IMR-90 (cell line): ENCODE data around the gene CLBA1. TPM values are rescaled to one million over a fixed set of nuclear protein-coding genes. Genes with fewer than 3 reads are reported as not detected.
A peak's percentile ranks its signal among the peaks of the same experiment; 100 is the strongest.

Experiments
- ATAC-seq: fragments of 200-7000 bp; cut with Tn5 transposase; 2 replicates; pipeline ENCODE4 v1.9.1; 2020; ENCODE audit warnings: low read depth, mild to moderate bottlenecking, moderate library complexity
- BruUV-seq: library from RNA; stranded (reverse); fragments of 400-500 nt; replicated peaks from 2 replicates; lab custom pipeline; 2021; lab: Mats Ljungman, UMichigan
- CTCF ChIA-PET: fragments of 300-600 bp; formaldehyde crosslinking; extraction: SDS; loops from one replicate; lab custom pipeline; 2021; ENCODE audit warnings: antibody characterized with exemption; lab: Yijun Ruan, JAX
- POLR2A ChIA-PET: fragments of 300-600 bp; sonication (Branson Sonifier 250); formaldehyde crosslinking; loops from one replicate; lab custom pipeline; 2022; ENCODE audit warnings: antibody characterized with exemption; ENCODE audit not compliant: unreplicated experiment; lab: Charles Lee
- DNase-seq: peaks from one replicate; pipeline ENCODE4 v3.0.0; 2013
- H2AFZ ChIP-seq: replicated peaks from 2 replicates; pipeline ENCODE3; 2013; ENCODE audit warnings: low read length, mild to moderate bottlenecking; ENCODE audit not compliant: poor library complexity
- H2AK5ac ChIP-seq: 2 replicates; pipeline ENCODE4 v1.6.1; 2013; ENCODE audit warnings: low read depth, low read length, inconsistent platforms
- H2AK9ac ChIP-seq: replicated peaks from 2 replicates; pipeline ENCODE3; 2013; ENCODE audit warnings: mild to moderate bottlenecking, low read depth, low read length, moderate library complexity; ENCODE audit not compliant: poor library complexity
- H2BK120ac ChIP-seq: 2 replicates; pipeline ENCODE4 v1.6.1; 2013; ENCODE audit warnings: low read depth, low read length, inconsistent platforms
- H2BK15ac ChIP-seq: 3 replicates; pipeline ENCODE4 v1.6.1; 2013; ENCODE audit warnings: low read depth, low read length, inconsistent platforms
- H2BK20ac ChIP-seq: 2 replicates; pipeline ENCODE4 v1.6.1; 2013; ENCODE audit warnings: low read depth, mild to moderate bottlenecking, inconsistent platforms, low read length, moderate library complexity
- H2BK5ac ChIP-seq: 2 replicates; pipeline ENCODE4 v1.6.1; 2013; ENCODE audit warnings: mild to moderate bottlenecking, low read depth, low read length, inconsistent platforms; ENCODE audit not compliant: poor library complexity, severe bottlenecking
- H3K14ac ChIP-seq: replicated peaks from 2 replicates; pipeline ENCODE4 v1.6.1; 2013; ENCODE audit warnings: low read depth, low read length, inconsistent platforms
- H3K18ac ChIP-seq: 2 replicates; pipeline ENCODE4 v1.6.1; 2013; ENCODE audit warnings: low read depth, low read length, control low read depth
- H3K23ac ChIP-seq: 2 replicates; pipeline ENCODE4 v1.6.1; 2013; ENCODE audit warnings: low read depth, low read length, inconsistent platforms
- H3K27ac ChIP-seq: 2 replicates; pipeline ENCODE4 v1.5.1; 2013; ENCODE audit warnings: mild to moderate bottlenecking, control low read depth, low read length; ENCODE audit not compliant: insufficient read depth
- H3K27me3 ChIP-seq: 2 replicates; pipeline ENCODE4 v1.6.1; 2013; ENCODE audit warnings: low read length; ENCODE audit not compliant: control insufficient read depth, insufficient read depth
- H3K36me3 ChIP-seq: 2 replicates; pipeline ENCODE4 v1.6.1; 2013; ENCODE audit warnings: low read length, mixed read lengths; ENCODE audit not compliant: control insufficient read depth, insufficient read depth
- H3K4ac ChIP-seq: 2 replicates; pipeline ENCODE4 v1.6.1; 2013; ENCODE audit warnings: low read depth, low read length, inconsistent platforms
- H3K4me1 ChIP-seq: 2 replicates; pipeline ENCODE4 v1.6.1; 2013; ENCODE audit warnings: low read length, mixed read lengths; ENCODE audit not compliant: control insufficient read depth, insufficient read depth
- H3K4me2 ChIP-seq: 2 replicates; pipeline ENCODE4 v1.6.1; 2013; ENCODE audit warnings: low read depth, mild to moderate bottlenecking, control low read depth, low read length, moderate library complexity
- H3K4me3 ChIP-seq: 2 replicates; pipeline ENCODE4 v1.5.1; 2013; ENCODE audit warnings: low read depth, mild to moderate bottlenecking, control low read depth, low read length, moderate library complexity; ENCODE audit not compliant: insufficient read depth
- H3K56ac ChIP-seq: 2 replicates; pipeline ENCODE4 v1.6.1; 2013; ENCODE audit warnings: low read length, inconsistent platforms; ENCODE audit not compliant: insufficient read depth; ENCODE audit errors: extremely low read depth
- H3K79me1 ChIP-seq, 2 experiments: 2 replicates each; pipeline ENCODE4 v1.6.1; 2013; ENCODE audit warnings: low read length in 2 of 2, inconsistent platforms in 1 of 2, low read depth in 1 of 2
- H3K9ac ChIP-seq: 2 replicates; pipeline ENCODE4 v1.6.1; 2013; ENCODE audit warnings: low read depth, low read length, control low read depth
- H3K9me1 ChIP-seq: 2 replicates; pipeline ENCODE4 v1.6.1; 2013; ENCODE audit warnings: low read length, inconsistent platforms; ENCODE audit not compliant: insufficient read depth
- H3K9me3 ChIP-seq: 2 replicates; pipeline ENCODE4 v1.6.1; 2013; ENCODE audit warnings: low read length; ENCODE audit not compliant: control insufficient read depth, insufficient read depth
- H4K20me1 ChIP-seq: 2 replicates; pipeline ENCODE4 v1.6.1; 2013; ENCODE audit warnings: low read length, inconsistent platforms; ENCODE audit not compliant: insufficient read depth
- H4K5ac ChIP-seq: 2 replicates; pipeline ENCODE4 v1.6.1; 2013; ENCODE audit warnings: mild to moderate bottlenecking, low read depth, low read length, control low read depth
- H4K8ac ChIP-seq, 2 experiments: 2 replicates each; pipeline ENCODE4 v1.6.1; 2013; ENCODE audit warnings: low read depth in 2 of 2, low read length in 2 of 2, control low read depth in 1 of 2, inconsistent platforms in 1 of 2
- H4K91ac ChIP-seq: 2 replicates; pipeline ENCODE4 v1.6.1; 2013; ENCODE audit warnings: low read depth, low read length, inconsistent platforms; ENCODE audit not compliant: insufficient read depth
- CTCF ChIP-seq: conservative IDR thresholded peaks from 2 replicates; pipeline ENCODE4 v1.5.1; 2012; ENCODE audit warnings: mild to moderate bottlenecking, low read depth, low read length, improper control_type of control experiment
- NFE2L2 ChIP-seq: fragments of 150-350 bp; IDR thresholded peaks from 2 replicates; pipeline ENCODE4 v1.6.1; 2016; ENCODE audit warnings: low read depth, mild to moderate bottlenecking, low read length
- RCOR1 ChIP-seq: IDR thresholded peaks from 2 replicates; pipeline ENCODE4 v1.6.1; 2012; ENCODE audit warnings: mild to moderate bottlenecking, low read length, improper control_type of control experiment; ENCODE audit not compliant: insufficient replicate concordance
- RFX5 ChIP-seq: IDR thresholded peaks from 2 replicates; pipeline ENCODE4 v1.8.0; 2012; ENCODE audit warnings: low read depth, mild to moderate bottlenecking, low read length, moderate library complexity
- USF2 ChIP-seq: fragments of 150-350 bp; IDR thresholded peaks from 2 replicates; pipeline ENCODE4 v1.6.1; 2017; ENCODE audit warnings: mild to moderate bottlenecking, antibody characterized with exemption, low read length, low read depth
- WGBS, 2 experiments: methylation state at CpG; one replicate each; pipeline versions ENCODE4 v1.1.5 to v1.1.7; 2013; ENCODE audit warnings: missing lambda C conversion rate in 2 of 2; ENCODE audit not compliant: insufficient read length in 1 of 2; ENCODE audit errors: extremely low coverage in 2 of 2; 5-methylcytosine and 5-hydroxymethylcytosine counted together
- dilution Hi-C: fragments of 300-500 bp; cut with HindIII; formaldehyde crosslinking; loops from one replicate; pipeline ENCODE4 v1.14.3; 2018; ENCODE audit warnings: low sequenced_read_pairs; ENCODE audit not compliant: unreplicated experiment
- in situ Hi-C: fragments of 300-500 bp; cut with MboI; formaldehyde crosslinking; loops from 3 replicates; pipeline ENCODE4 v1.14.3; 2019; ENCODE audit warnings: low sequenced_read_pairs, inconsistent platforms, mixed read lengths
- intact Hi-C: fragments of 100-400 bp; cut with micrococcal nuclease; formaldehyde crosslinking; loops from 2 replicates; pipeline ENCODE4 v1.10.0; 2022
- polyA plus RNA-seq, 3 experiments: library from polyadenylated mRNA; depleted of rRNA; stranded (reverse); fragments of >200 nt; gene quantifications; 2 replicates each; pipeline ENCODE4 v1.2.3, GENCODE V29; 2012; ENCODE audit warnings: low replicate concordance in 1 of 3
- total RNA-seq: library from RNA; depleted of rRNA; stranded (reverse); fragments of >200 nt; gene quantifications from 2 replicates; pipeline ENCODE4 v1.2.3, GENCODE V29; 2012

The CLBA1 gene
- total and polyA plus RNA-seq, 2 of the 4 experiments (the other 2 are of a cell fraction): 2.7 to 6.2 TPM

GRCh38 chr14:104984056-104984894, 1.3 kb upstream of the CLBA1 start:
- no peak overlapping the region for H2BK15ac ChIP-seq
- no peak overlapping the region for H3K23ac ChIP-seq
- H3K36me3 ChIP-seq: no peaks in the 10 kb centered on the region
- TF ChIP-seq CTCF (no peak), RCOR1 (no peak), USF2 (no peak), RFX5 (no peak), NFE2L2 (no peak)
- H3K9ac ChIP-seq: no peak overlapping the region
- ATAC-seq (no peak), DNase-seq (no peak)
- H2BK120ac ChIP-seq: no peak overlapping the region
- peak overlapping the region; percentile 50; the same call in 1 of the 2 replicates for H2AK5ac ChIP-seq
- H3K4me1 ChIP-seq: peaks cover 6% of the 10 kb centered on the region; the same call in 1 of the 2 replicates
- BruUV-seq: no TSS peak
- no peak overlapping the region for H3K27ac ChIP-seq
- no peak overlapping the region for H3K4me3 ChIP-seq
- WGBS, 2 experiments: 90% methylated on average over 5 of the region's 15 CpGs; no CpG with 5 or more reads in 1 of the 2 experiments
- no peak overlapping the region for H4K5ac ChIP-seq
- no peak overlapping the region; the same call in 1 of the 2 replicates for H3K56ac ChIP-seq
- ChIA-PET POLR2A (interaction anchor here (0.6 kb wide), 1 partner anchor 28 kb away, joined by 3 read pairs; no protein-coding TSS in a partner anchor), CTCF (interaction anchor here (1.5 kb wide), 1 partner anchor 61 kb away, joined by 3 read pairs; no protein-coding TSS in a partner anchor)
- no peak overlapping the region for H4K8ac ChIP-seq
- H3K9me1 ChIP-seq: 0 out of 2 replicates have a peak, but pooled peaks cover 5% of the 10 kb centered on the region
- in situ Hi-C loops: no loop called here
- intact Hi-C loops: no loop called here
- no peaks in the 10 kb centered on the region for H3K27me3 ChIP-seq
- H3K18ac ChIP-seq: no peak overlapping the region
- H2AK9ac ChIP-seq: peak overlapping the region; percentile 91
- H2AFZ ChIP-seq: no peak overlapping the region
- H4K20me1 ChIP-seq: peaks cover 4% of the 10 kb centered on the region; the same call in 1 of the 2 replicates
- no peak overlapping the region for H3K4me2 ChIP-seq
- no peak overlapping the region for H3K4ac ChIP-seq
- peaks cover 0 to 9% of the 10 kb centered on the region in 2 experiments; a peak in 1 of 4 replicates for H3K79me1 ChIP-seq
- no peak overlapping the region for H2BK5ac ChIP-seq
- no peaks in the 10 kb centered on the region for H3K9me3 ChIP-seq
- no peak overlapping the region for H4K91ac ChIP-seq
- no peak overlapping the region for H2BK20ac ChIP-seq
- dilution Hi-C loops: no loop called here
- H3K14ac ChIP-seq: no peak overlapping the region
